Measurements from ENCODE around the gene INPP1.

Gene INPP1

DNA sequence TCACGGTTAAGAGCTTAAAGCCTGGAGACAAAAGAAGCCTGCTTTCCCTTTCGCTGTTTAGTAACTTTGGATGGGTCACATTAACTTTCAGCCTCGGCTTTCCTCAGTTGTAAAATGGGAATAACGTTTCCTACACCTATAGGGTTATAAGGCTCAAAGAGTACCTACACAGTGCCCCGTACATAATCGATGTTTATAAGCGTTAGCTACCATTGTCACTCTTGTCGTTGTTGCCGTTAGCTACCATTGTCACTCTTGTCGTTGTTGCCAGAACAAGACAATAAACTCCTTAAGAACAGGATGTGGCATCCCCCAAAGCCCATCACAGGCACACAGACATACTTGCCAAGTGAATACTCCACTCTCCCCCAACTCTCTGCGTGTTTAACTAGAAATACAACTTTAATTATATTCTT is 63.9 kb downstream of the INPP1 start:
- H3K27ac ChIP-seq (ENCODE audit: low read depth, low read length, poor library complexity, severe bottlenecking): no peak overlapping the region
- no peak overlapping the region for H2AFZ ChIP-seq (ENCODE audit: low read length)
- H3K27me3 ChIP-seq (ENCODE audit: insufficient read depth, low read length): no peaks in the 10 kb centered on the region
- H3K9me3 ChIP-seq (ENCODE audit: low read length): no peaks in the 10 kb centered on the region
- H3K4me1 ChIP-seq (ENCODE audit: insufficient read depth, low read length, severe bottlenecking): peaks cover 21% of the 10 kb centered on the region
- H3K36me3 ChIP-seq (ENCODE audit: insufficient read depth, low read length): no peaks in the 10 kb centered on the region
- H4K20me1 ChIP-seq (ENCODE audit: insufficient read depth, low read length): no peaks in the 10 kb centered on the region
- H3K9ac ChIP-seq (ENCODE audit: low read length): peak overlapping the region; percentile 62; the same call in 1 of the 2 replicates
- TF ChIP-seq EZH2 (IDR thresholded peaks at IDR 0.05; ENCODE audit: borderline replicate concordance, low read length): no peak
- TF ChIP-seq, protein P1, sequence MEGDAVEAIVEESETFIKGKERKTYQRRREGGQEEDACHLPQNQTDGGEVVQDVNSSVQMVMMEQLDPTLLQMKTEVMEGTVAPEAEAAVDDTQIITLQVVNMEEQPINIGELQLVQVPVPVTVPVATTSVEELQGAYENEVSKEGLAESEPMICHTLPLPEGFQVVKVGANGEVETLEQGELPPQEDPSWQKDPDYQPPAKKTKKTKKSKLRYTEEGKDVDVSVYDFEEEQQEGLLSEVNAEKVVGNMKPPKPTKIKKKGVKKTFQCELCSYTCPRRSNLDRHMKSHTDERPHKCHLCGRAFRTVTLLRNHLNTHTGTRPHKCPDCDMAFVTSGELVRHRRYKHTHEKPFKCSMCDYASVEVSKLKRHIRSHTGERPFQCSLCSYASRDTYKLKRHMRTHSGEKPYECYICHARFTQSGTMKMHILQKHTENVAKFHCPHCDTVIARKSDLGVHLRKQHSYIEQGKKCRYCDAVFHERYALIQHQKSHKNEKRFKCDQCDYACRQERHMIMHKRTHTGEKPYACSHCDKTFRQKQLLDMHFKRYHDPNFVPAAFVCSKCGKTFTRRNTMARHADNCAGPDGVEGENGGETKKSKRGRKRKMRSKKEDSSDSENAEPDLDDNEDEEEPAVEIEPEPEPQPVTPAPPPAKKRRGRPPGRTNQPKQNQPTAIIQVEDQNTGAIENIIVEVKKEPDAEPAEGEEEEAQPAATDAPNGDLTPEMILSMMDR (IDR thresholded peaks at IDR 0.05; ENCODE audit: low read length): no peak
- H3K9me2 ChIP-seq (ENCODE audit: low read depth, low read length): no peaks in the 10 kb centered on the region
- H3K4me3 ChIP-seq (ENCODE audit: low read depth, low read length, poor library complexity, severe bottlenecking): peak overlapping the region; percentile 70
- H3K79me2 ChIP-seq (ENCODE audit: insufficient read depth, low read length): no peaks in the 10 kb centered on the region
- no peaks in the 10 kb centered on the region for H3F3A ChIP-seq (ENCODE audit: insufficient read depth, low read length)
- peak overlapping the region; percentile 87 for H3K4me2 ChIP-seq (ENCODE audit: low read length)

DNA sequence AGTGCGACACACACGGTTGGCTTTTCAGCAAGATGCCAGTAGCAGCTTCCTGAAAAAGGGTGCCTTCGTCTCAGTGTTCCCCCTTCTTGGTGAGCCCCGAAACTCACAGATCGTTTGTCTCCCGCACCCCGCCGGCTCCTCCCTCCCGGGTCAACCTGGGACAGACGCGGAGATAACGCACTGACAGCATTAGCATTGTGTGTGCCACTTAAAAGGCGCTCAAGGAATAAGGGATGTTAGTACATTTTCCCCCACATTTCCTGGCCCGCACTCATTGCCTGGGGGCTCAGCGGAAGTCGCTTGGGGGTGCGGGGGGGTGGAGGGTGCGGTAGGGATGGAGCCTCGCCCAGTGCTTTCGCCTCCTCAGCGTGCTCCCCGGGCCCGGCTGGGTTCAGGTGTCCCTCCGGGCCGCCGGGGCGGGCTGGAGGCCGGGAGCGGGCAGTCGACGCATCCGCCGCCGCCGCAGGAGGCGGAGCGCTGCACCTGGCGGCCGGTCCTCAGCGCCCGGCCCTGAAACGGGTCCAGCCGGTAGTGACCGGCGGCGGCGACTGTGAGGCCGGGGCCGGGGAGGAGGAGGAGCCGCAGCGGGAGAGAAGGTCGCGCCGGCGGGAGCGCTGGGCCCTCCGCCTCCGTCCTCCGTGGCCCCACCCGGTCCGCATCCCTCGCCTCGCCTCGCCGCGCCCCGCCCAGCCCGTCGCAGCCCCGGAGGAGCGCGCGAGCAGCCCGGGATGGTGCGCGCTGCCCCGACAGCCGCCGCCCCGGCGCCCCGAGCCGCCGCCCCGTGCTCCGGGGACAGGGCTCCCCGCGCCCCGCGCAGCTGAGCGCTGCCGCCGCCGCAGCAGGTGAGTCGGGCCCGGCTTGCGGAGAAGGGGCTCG is 64.5 kb downstream of the INPP1 start, which contains the start of gene MFSD6:
Gene MFSD6, plus strand, starts transcription at position 694 of the 876 bp plus-strand sequence. CDS start 27,675 bp downstream, outside the sequence.
- H4K20me1 ChIP-seq (ENCODE audit: insufficient read depth, low read length): no peaks in the 10 kb centered on the region
- peak within 1 kb of the TSS; percentile 56 for H2AFZ ChIP-seq (ENCODE audit: low read length)
- no peaks in the 10 kb centered on the region for H3K9me2 ChIP-seq (ENCODE audit: low read depth, low read length)
- H3K27me3 ChIP-seq (ENCODE audit: insufficient read depth, low read length): no peaks in the 10 kb centered on the region
- no peaks in the 10 kb centered on the region for H3K36me3 ChIP-seq (ENCODE audit: insufficient read depth, low read length)
- H3K4me3 ChIP-seq (ENCODE audit: low read depth, low read length, poor library complexity, severe bottlenecking): peak within 1 kb of the TSS; percentile 70
- TF ChIP-seq, protein P1 (IDR thresholded peaks at IDR 0.05; ENCODE audit: low read length): no peak
- TF ChIP-seq EZH2 (IDR thresholded peaks at IDR 0.05; ENCODE audit: borderline replicate concordance, low read length): no peak
- H3F3A ChIP-seq (ENCODE audit: insufficient read depth, low read length): no peaks in the 10 kb centered on the region
- peak within 1 kb of the TSS; percentile 68 for H3K9ac ChIP-seq (ENCODE audit: low read length)
- H3K79me2 ChIP-seq (ENCODE audit: insufficient read depth, low read length): no peaks in the 10 kb centered on the region
- peaks cover 21% of the 10 kb centered on the region for H3K4me1 ChIP-seq (ENCODE audit: insufficient read depth, low read length, severe bottlenecking)
- no peaks in the 10 kb centered on the region for H3K9me3 ChIP-seq (ENCODE audit: low read length)
- peak within 1 kb of the TSS; percentile 87 for H3K4me2 ChIP-seq (ENCODE audit: low read length)
- no peak within 1 kb of the TSS for H3K27ac ChIP-seq (ENCODE audit: low read depth, low read length, poor library complexity, severe bottlenecking)

DNA sequence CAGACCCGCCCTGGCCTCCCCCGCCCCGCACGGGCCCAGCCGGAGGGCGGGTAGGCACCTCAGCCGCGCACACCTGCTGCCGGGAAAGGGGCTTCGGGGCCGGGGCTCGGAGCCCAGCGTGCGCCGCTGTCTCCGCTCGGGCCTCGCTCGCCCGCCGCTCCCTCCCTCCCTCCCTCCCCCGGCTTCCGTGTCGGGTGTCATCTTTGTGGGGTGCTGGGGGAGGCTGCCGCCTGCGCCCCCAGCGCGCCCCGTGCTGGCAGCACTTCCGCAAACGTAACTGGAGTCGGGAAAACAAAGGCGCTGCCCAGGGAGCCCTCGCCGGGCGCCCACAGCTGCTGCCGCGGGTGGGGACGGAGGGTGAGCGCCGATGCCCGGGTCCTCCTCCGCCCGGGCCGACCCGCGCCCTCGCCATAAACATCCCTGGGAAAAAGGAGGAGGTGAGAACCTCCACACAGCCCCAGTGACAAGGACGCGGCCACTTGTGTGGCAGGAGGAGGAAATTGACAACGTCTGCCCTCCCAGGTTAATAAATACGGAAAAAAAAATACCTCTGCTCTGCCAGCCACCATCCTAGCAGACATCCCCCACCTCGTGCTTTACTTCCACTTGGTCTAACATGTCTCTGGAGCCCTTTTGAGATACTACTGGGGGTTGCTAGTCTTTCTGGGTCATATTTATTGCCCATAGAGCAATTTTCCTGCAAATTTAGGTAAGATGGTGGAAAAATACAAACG is 65.3 kb downstream of the INPP1 start:
- peak overlapping the region; percentile 70 for H3K4me3 ChIP-seq (ENCODE audit: low read depth, low read length, poor library complexity, severe bottlenecking)
- H3K79me2 ChIP-seq (ENCODE audit: insufficient read depth, low read length): no peaks in the 10 kb centered on the region
- H3K4me1 ChIP-seq (ENCODE audit: insufficient read depth, low read length, severe bottlenecking): peaks cover 23% of the 10 kb centered on the region
- no peaks in the 10 kb centered on the region for H3K9me3 ChIP-seq (ENCODE audit: low read length)
- no peaks in the 10 kb centered on the region for H3F3A ChIP-seq (ENCODE audit: insufficient read depth, low read length)
- no peaks in the 10 kb centered on the region for H3K27me3 ChIP-seq (ENCODE audit: insufficient read depth, low read length)
- peak overlapping the region; percentile 14; the same call in 1 of the 2 replicates for H2AFZ ChIP-seq (ENCODE audit: low read length)
- TF ChIP-seq EZH2 (IDR thresholded peaks at IDR 0.05; ENCODE audit: borderline replicate concordance, low read length): no peak
- TF ChIP-seq, protein P1 (IDR thresholded peaks at IDR 0.05; ENCODE audit: low read length): no peak
- no peaks in the 10 kb centered on the region for H3K36me3 ChIP-seq (ENCODE audit: insufficient read depth, low read length)
- no peak overlapping the region for H3K27ac ChIP-seq (ENCODE audit: low read depth, low read length, poor library complexity, severe bottlenecking)
- H4K20me1 ChIP-seq (ENCODE audit: insufficient read depth, low read length): no peaks in the 10 kb centered on the region
- peak overlapping the region; percentile 87 for H3K4me2 ChIP-seq (ENCODE audit: low read length)
- peak overlapping the region; percentile 68 for H3K9ac ChIP-seq (ENCODE audit: low read length)
- no peaks in the 10 kb centered on the region for H3K9me2 ChIP-seq (ENCODE audit: low read depth, low read length)

Measured in OCI-LY1 (cell line).